HFFc6 (cell line): ENCODE measurements around the gene PBX1. TPM values are rescaled to one million over a fixed set of nuclear protein-coding genes. Genes with fewer than 3 reads are reported as not detected.

Experiments used
- DNase-seq: peaks from one replicate; pipeline ENCODE4 v3.0.0-alpha.2; 2018
- H3K27ac Mint-ChIP-seq: 2 replicates; pipeline ENCODE4 v1.8.0; 2020; ENCODE audit warnings: mild to moderate bottlenecking, mixed read lengths
- H3K27me3 Mint-ChIP-seq: 2 replicates; pipeline ENCODE4 v1.8.0; 2021; ENCODE audit warnings: mild to moderate bottlenecking, moderate library complexity, mixed read lengths; ENCODE audit not compliant: insufficient read depth
- H3K36me3 Mint-ChIP-seq: 2 replicates; pipeline ENCODE4 v1.8.0; 2021; ENCODE audit warnings: low read depth, mixed read lengths
- H3K4me1 Mint-ChIP-seq: 2 replicates; pipeline ENCODE4 v1.8.0; 2020; ENCODE audit warnings: low read depth, mixed read lengths
- H3K4me3 Mint-ChIP-seq: 2 replicates; pipeline ENCODE4 v1.8.0; 2020; ENCODE audit warnings: mild to moderate bottlenecking, moderate library complexity, mixed read lengths
- H3K9me3 Mint-ChIP-seq: 2 replicates; pipeline ENCODE4 v1.8.0; 2020; ENCODE audit warnings: mild to moderate bottlenecking, mixed read lengths
- total RNA-seq, 6 experiments: library from RNA; stranded (reverse); fragmentation: NEBNext Ultra II Directional; extraction: Animal tissue kit (Norgen Biotek cat#: 25700); gene quantifications; 2 replicates in 1 of 6; 3 replicates in 5 of 6; pipeline ENCODE4 v1.2.3, GENCODE V29; 2021
- TF ChIP-seq, protein P1 (sequence below): fragments of 200-600 bp; sonication (generic); IDR thresholded peaks from 2 replicates; pipeline ENCODE4 v1.5.0; 2021; ENCODE audit warnings: antibody characterized with exemption, mild to moderate bottlenecking

PBX1 gene
- total RNA-seq, 6 experiments from 2014 or later = 35.4 to 42.3 (median 39.1) TPM

DNA sequence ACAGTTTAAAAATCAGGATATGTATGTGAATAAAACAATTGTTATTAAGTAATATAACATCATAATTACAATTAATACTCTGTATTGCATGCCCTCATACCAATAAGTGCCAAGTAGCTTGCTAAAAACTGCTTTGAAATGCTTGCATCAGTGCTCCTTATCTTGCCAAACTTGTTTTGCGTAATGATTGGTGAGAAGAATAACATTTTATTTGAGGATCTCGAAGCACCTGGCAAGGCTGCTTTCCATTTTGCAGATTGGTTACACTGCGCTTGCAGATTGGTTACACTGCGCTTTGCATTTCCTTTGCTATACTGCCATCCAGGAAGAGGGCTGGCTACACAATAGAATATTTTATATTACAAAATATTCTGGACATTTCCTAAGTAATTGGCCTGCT is 1.7 kb upstream of the PBX1 start:
- Mint-ChIP-seq H3K27ac (no peak overlapping the region), H3K9me3 (peaks cover 7% of the 10 kb centered on the region), H3K4me1 (peaks cover 24% of the 10 kb centered on the region), H3K4me3 (no peak overlapping the region), H3K27me3 (no peaks in the 10 kb centered on the region; the same call in 1 of the 2 replicates), H3K36me3 (peaks cover 24% of the 10 kb centered on the region)
- no peak for DNase-seq
- TF ChIP-seq, protein P1, sequence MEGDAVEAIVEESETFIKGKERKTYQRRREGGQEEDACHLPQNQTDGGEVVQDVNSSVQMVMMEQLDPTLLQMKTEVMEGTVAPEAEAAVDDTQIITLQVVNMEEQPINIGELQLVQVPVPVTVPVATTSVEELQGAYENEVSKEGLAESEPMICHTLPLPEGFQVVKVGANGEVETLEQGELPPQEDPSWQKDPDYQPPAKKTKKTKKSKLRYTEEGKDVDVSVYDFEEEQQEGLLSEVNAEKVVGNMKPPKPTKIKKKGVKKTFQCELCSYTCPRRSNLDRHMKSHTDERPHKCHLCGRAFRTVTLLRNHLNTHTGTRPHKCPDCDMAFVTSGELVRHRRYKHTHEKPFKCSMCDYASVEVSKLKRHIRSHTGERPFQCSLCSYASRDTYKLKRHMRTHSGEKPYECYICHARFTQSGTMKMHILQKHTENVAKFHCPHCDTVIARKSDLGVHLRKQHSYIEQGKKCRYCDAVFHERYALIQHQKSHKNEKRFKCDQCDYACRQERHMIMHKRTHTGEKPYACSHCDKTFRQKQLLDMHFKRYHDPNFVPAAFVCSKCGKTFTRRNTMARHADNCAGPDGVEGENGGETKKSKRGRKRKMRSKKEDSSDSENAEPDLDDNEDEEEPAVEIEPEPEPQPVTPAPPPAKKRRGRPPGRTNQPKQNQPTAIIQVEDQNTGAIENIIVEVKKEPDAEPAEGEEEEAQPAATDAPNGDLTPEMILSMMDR = no peak

DNA sequence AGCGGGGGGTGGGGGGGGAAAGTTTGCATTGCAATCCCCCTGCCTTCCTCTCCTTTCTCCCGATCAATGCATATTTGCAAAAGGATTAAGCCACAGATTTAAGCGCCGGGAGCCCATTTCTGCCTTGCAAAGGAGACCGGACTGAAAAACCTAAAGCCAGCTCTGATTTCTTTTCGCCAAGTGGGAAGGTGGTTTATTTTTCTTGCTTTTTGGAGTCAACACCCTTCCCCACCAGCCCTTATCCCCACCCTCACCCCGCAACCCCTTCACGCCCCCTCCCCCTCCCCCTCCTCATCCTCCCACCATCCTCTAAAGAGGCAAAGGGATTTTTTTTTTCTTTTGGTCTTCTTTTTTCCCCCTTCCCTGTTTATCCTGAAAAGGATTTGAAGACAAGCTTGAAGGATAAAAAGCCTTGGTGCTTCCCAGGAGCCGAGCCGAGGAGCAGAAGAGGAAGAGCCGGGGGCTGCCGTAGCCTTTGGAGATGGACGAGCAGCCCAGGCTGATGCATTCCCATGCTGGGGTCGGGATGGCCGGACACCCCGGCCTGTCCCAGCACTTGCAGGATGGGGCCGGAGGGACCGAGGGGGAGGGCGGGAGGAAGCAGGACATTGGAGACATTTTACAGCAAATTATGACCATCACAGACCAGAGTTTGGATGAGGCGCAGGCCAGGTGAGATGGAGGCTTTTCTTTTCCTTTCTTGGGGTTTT is 513 bp downstream of the PBX1 start:
- H3K27me3 Mint-ChIP-seq = no peaks in the 10 kb centered on the region; the same call in 1 of the 2 replicates
- H3K9me3 Mint-ChIP-seq = no peaks in the 10 kb centered on the region
- H3K4me1 Mint-ChIP-seq = peaks cover 38% of the 10 kb centered on the region
- peak overlapping the region; percentile 99 for H3K4me3 Mint-ChIP-seq
- TF ChIP-seq, protein P1 = no peak
- H3K27ac Mint-ChIP-seq = peak overlapping the region; percentile 92
- H3K36me3 Mint-ChIP-seq = peaks cover 13% of the 10 kb centered on the region; the same call in 1 of the 2 replicates
- DNase-seq = no peak

DNA sequence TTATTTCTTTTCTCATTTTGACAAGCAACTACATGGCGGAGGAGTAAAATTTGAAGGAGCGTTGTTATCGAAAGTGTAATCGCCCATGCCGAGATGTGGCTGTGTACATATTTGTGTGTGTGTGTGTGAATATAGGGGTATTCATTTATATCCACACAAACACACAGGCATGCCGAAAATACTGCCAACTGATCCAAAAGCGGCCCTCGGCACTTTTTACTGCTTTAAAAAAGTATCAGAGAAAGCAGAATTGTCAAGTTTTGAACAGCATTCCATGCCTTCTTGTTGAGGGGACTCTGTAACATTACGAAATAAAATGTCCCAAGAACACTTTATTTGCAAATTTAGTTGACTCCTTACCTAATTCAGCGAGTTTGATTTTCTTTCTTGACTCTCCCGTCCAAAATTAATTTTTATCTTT is 1.1 kb downstream of the PBX1 start:
- DNase-seq = no peak
- H3K36me3 Mint-ChIP-seq = peaks cover 13% of the 10 kb centered on the region; the same call in 1 of the 2 replicates
- no peaks in the 10 kb centered on the region for H3K9me3 Mint-ChIP-seq
- H3K27ac Mint-ChIP-seq = peak overlapping the region; percentile 92
- H3K4me3 Mint-ChIP-seq = peak overlapping the region; percentile 99
- TF ChIP-seq, protein P1 = no peak
- H3K27me3 Mint-ChIP-seq = no peaks in the 10 kb centered on the region; the same call in 1 of the 2 replicates
- peaks cover 44% of the 10 kb centered on the region for H3K4me1 Mint-ChIP-seq

DNA sequence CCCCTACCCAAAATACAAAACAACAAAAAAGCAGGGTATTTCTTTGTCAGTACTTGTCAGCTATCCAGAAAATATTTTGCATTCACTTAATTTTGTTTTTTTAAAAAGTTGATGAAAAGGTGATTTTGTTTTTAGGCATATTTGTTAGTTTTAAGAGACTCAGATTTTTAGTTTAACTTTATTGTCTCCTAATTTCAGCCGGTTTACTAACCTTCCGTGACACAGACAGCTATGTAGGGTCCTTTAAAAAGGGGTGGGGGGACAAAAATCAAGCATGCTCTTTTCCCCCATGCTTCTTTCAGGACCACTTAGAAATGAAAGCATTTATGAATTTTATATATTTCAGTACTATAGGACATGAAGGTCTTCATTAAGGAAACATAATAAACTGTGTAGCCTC is 1.6 kb downstream of the PBX1 start:
- Mint-ChIP-seq H3K9me3 (no peaks in the 10 kb centered on the region), H3K36me3 (peaks cover 13% of the 10 kb centered on the region; the same call in 1 of the 2 replicates), H3K4me3 (peak overlapping the region; percentile 99), H3K27ac (peak overlapping the region; percentile 92), H3K27me3 (no peaks in the 10 kb centered on the region; the same call in 1 of the 2 replicates), H3K4me1 (peaks cover 48% of the 10 kb centered on the region)
- TF ChIP-seq, protein P1 = no peak
- no peak for DNase-seq

DNA sequence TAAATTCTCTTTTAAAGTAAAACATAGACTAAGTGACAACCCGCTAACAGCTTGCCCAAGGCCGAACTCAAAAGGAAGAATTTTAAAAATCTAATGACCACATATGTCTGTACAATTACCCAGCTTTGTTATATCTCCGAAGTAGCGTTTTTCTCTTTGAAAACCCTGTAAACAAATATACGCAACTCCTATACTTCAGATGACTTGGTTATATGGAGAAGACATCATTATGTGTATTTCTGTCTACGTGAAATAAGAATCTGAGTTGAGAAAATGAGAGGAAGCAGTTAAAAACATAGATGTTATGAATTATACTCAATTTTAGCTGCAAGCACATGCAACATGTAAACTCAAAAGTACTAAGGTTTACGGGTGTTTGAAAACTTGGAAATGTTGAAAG is 2.0 kb downstream of the PBX1 start:
- DNase-seq = no peak
- H3K4me1 Mint-ChIP-seq = peaks cover 53% of the 10 kb centered on the region

More for the DNA sequence above, 2.0 kb downstream of the PBX1 start:
- TF ChIP-seq, protein P1 = no peak
- Mint-ChIP-seq H3K9me3 (no peaks in the 10 kb centered on the region), H3K4me3 (peak overlapping the region; percentile 99), H3K27me3 (no peaks in the 10 kb centered on the region; the same call in 1 of the 2 replicates), H3K27ac (peak overlapping the region; percentile 92), H3K36me3 (peaks cover 13% of the 10 kb centered on the region; the same call in 1 of the 2 replicates)
